Tongue (tissue), 2 donors: ENCODE measurements around the gene PRDM16. TPM values are rescaled to one million over a fixed set of nuclear protein-coding genes. Genes with fewer than 3 reads are reported as not detected.
A peak's percentile ranks its signal among the peaks of the same experiment; 100 is the strongest.

Experiments
- DNase-seq: peaks from one replicate; pipeline ENCODE4 v3.0.0-alpha.2; 2015
- total RNA-seq: library from RNA; depleted of rRNA; stranded (reverse); fragments of >200 nt; gene quantifications from one replicate; pipeline ENCODE4 v1.2.3, GENCODE V29; 2014

The PRDM16 gene
- total RNA-seq, 1 donor from 2014 or later: 1.6 TPM

- DNase-seq: peak; percentile 45
Measured at GRCh38 chr1:3465935-3466321, 396.9 kb downstream of the PRDM16 start.

- DNase-seq: no peak
Measured at GRCh38 chr1:3466366-3467075, 397.5 kb downstream of the PRDM16 start.

GRCh38 chr1:3467096-3468036 is 398.4 kb downstream of the PRDM16 start:
- DNase-seq: peak; percentile 51

- no peak for DNase-seq
Measured at GRCh38 chr1:3468236-3469103, 399.5 kb downstream of the PRDM16 start.

GRCh38 chr1:3469104-3469848 is 400.3 kb downstream of the PRDM16 start:
- no peak for DNase-seq

- no peak for DNase-seq
Measured at GRCh38 chr1:3469849-3470649, 401.0 kb downstream of the PRDM16 start.

- DNase-seq: no peak
Measured at GRCh38 chr1:3470650-3471355, 401.8 kb downstream of the PRDM16 start.

GRCh38 chr1:3471356-3472087 is 402.5 kb downstream of the PRDM16 start:
- peak; percentile 56 for DNase-seq

GRCh38 chr1:3472088-3472850 is 403.3 kb downstream of the PRDM16 start:
- DNase-seq: no peak

GRCh38 chr1:3472906-3473305 is 403.9 kb downstream of the PRDM16 start:
- DNase-seq: no peak

- DNase-seq: no peak
Measured at GRCh38 chr1:3473381-3473844, 404.4 kb downstream of the PRDM16 start.

- DNase-seq: no peak
Measured at GRCh38 chr1:3474016-3474415, 405.0 kb downstream of the PRDM16 start.

- no peak for DNase-seq
Measured at GRCh38 chr1:3474421-3474820, 405.4 kb downstream of the PRDM16 start.

- DNase-seq: no peak
Measured at GRCh38 chr1:3475839-3476573, 407.0 kb downstream of the PRDM16 start.

GRCh38 chr1:3476666-3477065 is 407.7 kb downstream of the PRDM16 start:
- no peak for DNase-seq

GRCh38 chr1:3477241-3477995 is 408.4 kb downstream of the PRDM16 start:
- DNase-seq: no peak

GRCh38 chr1:3478187-3478586 is 409.2 kb downstream of the PRDM16 start:
- DNase-seq: no peak
